Calu3 (cell line): ENCODE data around the gene F3. TPM values are rescaled to one million over a fixed set of nuclear protein-coding genes. Genes with fewer than 3 reads are reported as not detected.
"Not testable (repeated sequence)": the region's sequence is repeated elsewhere in the genome, so short reads cannot be mapped to it uniquely, and the experiment has no call there.

ENCODE experiments used
- BruUV-seq: library from RNA; stranded (reverse); fragments of 400-500 nt; replicated peaks from 2 replicates; lab custom pipeline; 2021; lab: Mats Ljungman, UMichigan
- CTCF ChIA-PET: fragments of 300-600 bp; sonication (Branson Sonifier 250); formaldehyde crosslinking; loops from one replicate; lab custom pipeline; 2022; ENCODE audit warnings: antibody characterized with exemption; lab: Charles Lee
- DNase-seq: peaks from one replicate; pipeline ENCODE4 v3.0.0; 2022
- H3K27ac Mint-ChIP-seq: one replicate; pipeline ENCODE4 v1.8.0; 2022; ENCODE audit warnings: mixed read lengths; ENCODE audit not compliant: unreplicated experiment
- H3K27me3 Mint-ChIP-seq: one replicate; pipeline ENCODE4 v1.8.0; 2022; ENCODE audit warnings: mixed read lengths; ENCODE audit not compliant: unreplicated experiment
- H3K36me3 Mint-ChIP-seq: one replicate; pipeline ENCODE4 v1.8.0; 2022; ENCODE audit warnings: mild to moderate bottlenecking, moderate library complexity, mixed read lengths; ENCODE audit not compliant: insufficient read depth, unreplicated experiment
- H3K4me1 Mint-ChIP-seq: one replicate; pipeline ENCODE4 v1.8.0; 2022; ENCODE audit warnings: mild to moderate bottlenecking, low read depth, mixed read lengths; ENCODE audit not compliant: unreplicated experiment
- H3K4me3 Mint-ChIP-seq: one replicate; pipeline ENCODE4 v1.8.0; 2022; ENCODE audit warnings: mild to moderate bottlenecking, low read depth, moderate library complexity, mixed read lengths; ENCODE audit not compliant: unreplicated experiment
- H3K9me3 Mint-ChIP-seq: one replicate; pipeline ENCODE4 v1.8.0; 2022; ENCODE audit warnings: low read depth, mixed read lengths; ENCODE audit not compliant: unreplicated experiment
- intact Hi-C: fragments of 100-400 bp; cut with micrococcal nuclease; formaldehyde crosslinking; loops from one replicate; pipeline ENCODE4 v1.10.0; 2022; ENCODE audit not compliant: unreplicated experiment
- total RNA-seq: library from RNA; stranded (reverse); gene quantifications from 2 replicates; pipeline ENCODE4 v1.2.3, GENCODE V29; 2022
- TF ChIP-seq, protein P1 (sequence below): fragments of 200-600 bp; IDR thresholded peaks from one replicate; pipeline ENCODE4 v1.8.0; 2022; ENCODE audit warnings: antibody characterized with exemption; ENCODE audit not compliant: unreplicated experiment

The F3 gene
- total RNA-seq, 1 experiment from 2014 or later = 344 TPM

DNA sequence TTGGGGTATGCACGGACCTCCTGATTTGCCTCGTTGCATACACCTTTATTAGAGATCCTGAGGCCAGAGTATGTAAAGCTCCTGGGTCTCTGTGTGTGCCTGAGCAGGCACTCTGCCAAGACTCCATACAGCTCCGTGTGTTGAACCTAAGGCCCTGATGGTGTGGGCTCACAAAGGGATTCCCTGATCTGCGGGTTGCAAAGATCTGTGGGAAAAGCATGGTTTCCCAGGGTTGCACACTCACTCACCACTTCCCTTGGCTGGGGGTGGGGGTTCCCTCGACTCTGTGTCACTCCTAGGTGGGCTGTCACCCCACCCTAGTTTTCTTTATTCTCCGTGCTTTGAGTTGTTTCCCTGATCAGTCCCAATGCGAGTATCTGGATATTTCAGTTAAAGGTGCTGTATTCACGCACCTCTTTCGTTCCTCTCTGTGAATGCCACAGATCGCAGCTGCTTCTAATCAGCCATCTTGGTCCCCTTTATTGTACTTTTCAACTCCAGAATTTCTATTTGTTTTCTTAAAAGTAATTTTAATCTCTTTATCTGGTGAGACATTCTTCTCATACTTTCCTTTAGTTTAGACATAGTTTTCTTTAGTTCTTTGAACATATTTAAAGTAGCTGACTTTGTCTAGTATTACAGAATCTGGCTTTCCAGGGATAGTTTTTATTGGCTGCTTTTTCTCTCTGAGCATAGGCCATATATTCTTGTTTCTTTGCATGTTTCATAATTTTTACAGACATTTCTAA lies 39.0 kb upstream of the F3 start:
- H3K27me3 Mint-ChIP-seq = no peaks in the 10 kb centered on the region
- no peak overlapping the region for H3K4me3 Mint-ChIP-seq
- intact Hi-C loops = no loop called here
- H3K36me3 Mint-ChIP-seq = no peaks in the 10 kb centered on the region
- peaks cover 18% of the 10 kb centered on the region for H3K9me3 Mint-ChIP-seq
- DNase-seq = no peak
- CTCF ChIA-PET = interaction anchor here (0.6 to 1.5 kb wide), 3 partner anchors 13 to 179 kb away, joined by 3 to 7 read pairs (median 4); no protein-coding TSS in a partner anchor
- peaks cover 37% of the 10 kb centered on the region for H3K4me1 Mint-ChIP-seq
- TF ChIP-seq, protein P1, sequence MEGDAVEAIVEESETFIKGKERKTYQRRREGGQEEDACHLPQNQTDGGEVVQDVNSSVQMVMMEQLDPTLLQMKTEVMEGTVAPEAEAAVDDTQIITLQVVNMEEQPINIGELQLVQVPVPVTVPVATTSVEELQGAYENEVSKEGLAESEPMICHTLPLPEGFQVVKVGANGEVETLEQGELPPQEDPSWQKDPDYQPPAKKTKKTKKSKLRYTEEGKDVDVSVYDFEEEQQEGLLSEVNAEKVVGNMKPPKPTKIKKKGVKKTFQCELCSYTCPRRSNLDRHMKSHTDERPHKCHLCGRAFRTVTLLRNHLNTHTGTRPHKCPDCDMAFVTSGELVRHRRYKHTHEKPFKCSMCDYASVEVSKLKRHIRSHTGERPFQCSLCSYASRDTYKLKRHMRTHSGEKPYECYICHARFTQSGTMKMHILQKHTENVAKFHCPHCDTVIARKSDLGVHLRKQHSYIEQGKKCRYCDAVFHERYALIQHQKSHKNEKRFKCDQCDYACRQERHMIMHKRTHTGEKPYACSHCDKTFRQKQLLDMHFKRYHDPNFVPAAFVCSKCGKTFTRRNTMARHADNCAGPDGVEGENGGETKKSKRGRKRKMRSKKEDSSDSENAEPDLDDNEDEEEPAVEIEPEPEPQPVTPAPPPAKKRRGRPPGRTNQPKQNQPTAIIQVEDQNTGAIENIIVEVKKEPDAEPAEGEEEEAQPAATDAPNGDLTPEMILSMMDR = no peak
- H3K27ac Mint-ChIP-seq = peak overlapping the region; percentile 60
- no TSS peak for BruUV-seq

DNA sequence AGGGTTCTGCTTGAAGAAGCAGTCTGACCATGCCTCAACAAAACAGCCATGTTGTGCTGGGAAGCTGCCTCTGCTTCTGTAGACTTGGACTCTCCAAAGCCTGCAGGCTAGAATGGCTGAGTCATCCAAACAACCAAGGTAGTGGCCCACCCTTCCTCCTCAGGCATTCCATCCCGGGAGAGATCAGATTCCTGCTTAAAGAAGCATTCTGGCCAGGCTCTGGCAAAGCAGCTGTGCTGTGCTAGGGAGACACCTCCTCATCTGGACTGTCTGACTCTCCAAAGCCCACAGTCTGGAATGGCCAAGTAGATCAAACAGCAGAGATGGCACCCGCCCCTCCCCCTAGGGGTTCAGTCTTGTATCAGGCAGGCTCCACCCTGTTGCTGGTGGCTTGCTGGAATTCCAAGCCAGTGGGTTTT lies 38.3 kb upstream of the F3 start:
- peaks cover 20% of the 10 kb centered on the region for H3K9me3 Mint-ChIP-seq
- no peaks in the 10 kb centered on the region for H3K36me3 Mint-ChIP-seq
- peak overlapping the region; percentile 28 for H3K27ac Mint-ChIP-seq
- peak; percentile 59 for DNase-seq
- H3K4me3 Mint-ChIP-seq = no peak overlapping the region
- no peaks in the 10 kb centered on the region for H3K27me3 Mint-ChIP-seq
- no TSS peak for BruUV-seq
- H3K4me1 Mint-ChIP-seq = peaks cover 37% of the 10 kb centered on the region
- intact Hi-C loops = no loop called here
- CTCF ChIA-PET = interaction anchor here (0.7 to 1.5 kb wide), 3 partner anchors 14 to 38 kb away, joined by 3 to 7 read pairs (median 4); partner anchors contain the start of gene F3
- TF ChIP-seq, protein P1 = no peak

DNA sequence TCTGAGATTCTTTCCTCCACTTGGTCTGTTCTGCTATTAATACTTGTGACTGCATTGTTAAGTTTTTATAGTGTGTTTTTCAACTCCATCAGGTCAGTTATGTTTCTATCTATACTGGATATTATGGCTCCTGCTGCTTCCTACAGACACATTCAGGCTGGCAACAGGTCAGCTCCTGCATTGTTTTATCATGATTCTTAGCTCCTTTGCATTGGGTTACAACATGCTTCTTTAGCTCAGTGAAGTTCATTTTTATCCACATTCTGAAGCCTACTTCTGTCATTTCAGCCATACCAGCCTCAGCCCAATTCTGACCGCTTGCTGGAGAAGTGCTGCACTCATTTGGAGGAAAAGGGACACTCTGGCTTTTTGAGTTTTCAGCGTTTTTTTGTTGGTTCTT lies 37.3 kb upstream of the F3 start:
- no peaks in the 10 kb centered on the region for H3K27me3 Mint-ChIP-seq
- no peak overlapping the region for H3K27ac Mint-ChIP-seq
- no peak overlapping the region for H3K4me3 Mint-ChIP-seq

DNA sequence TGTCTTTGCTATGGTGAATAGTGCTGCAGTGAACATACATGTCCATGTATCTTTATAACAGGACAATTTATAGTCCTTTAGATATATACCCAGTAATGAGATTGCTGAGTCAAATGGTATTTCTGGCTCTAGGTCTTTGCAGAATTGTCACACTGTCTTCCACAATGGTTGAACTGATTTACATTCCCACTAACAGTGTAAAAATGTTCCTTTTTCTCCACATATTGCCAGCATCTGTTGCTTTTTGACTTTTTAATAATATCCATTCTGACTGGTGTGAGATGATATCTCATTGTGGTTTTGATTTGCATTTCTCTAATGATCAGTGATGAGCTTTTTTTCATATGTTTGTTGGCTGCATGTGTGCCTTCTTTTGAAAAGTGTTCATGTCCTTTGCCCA lies 32.4 kb upstream of the F3 start:
- Mint-ChIP-seq H3K9me3 (peaks cover 24% of the 10 kb centered on the region), H3K4me1 (peaks cover 14% of the 10 kb centered on the region)
- H3K27ac Mint-ChIP-seq, BruUV-seq, H3K4me3 Mint-ChIP-seq, DNase-seq, intact Hi-C loops, H3K36me3 Mint-ChIP-seq, CTCF ChIA-PET, H3K27me3 Mint-ChIP-seq: not testable (repeated sequence)

More for the DNA sequence above, 37.3 kb upstream of the F3 start:
- peaks cover 37% of the 10 kb centered on the region for H3K4me1 Mint-ChIP-seq
- CTCF ChIA-PET = no interaction called here
- no TSS peak for BruUV-seq
- intact Hi-C loops = no loop called here
- no peak for DNase-seq
- H3K36me3 Mint-ChIP-seq = no peaks in the 10 kb centered on the region
- peaks cover 20% of the 10 kb centered on the region for H3K9me3 Mint-ChIP-seq
- TF ChIP-seq, protein P1 = no peak

DNA sequence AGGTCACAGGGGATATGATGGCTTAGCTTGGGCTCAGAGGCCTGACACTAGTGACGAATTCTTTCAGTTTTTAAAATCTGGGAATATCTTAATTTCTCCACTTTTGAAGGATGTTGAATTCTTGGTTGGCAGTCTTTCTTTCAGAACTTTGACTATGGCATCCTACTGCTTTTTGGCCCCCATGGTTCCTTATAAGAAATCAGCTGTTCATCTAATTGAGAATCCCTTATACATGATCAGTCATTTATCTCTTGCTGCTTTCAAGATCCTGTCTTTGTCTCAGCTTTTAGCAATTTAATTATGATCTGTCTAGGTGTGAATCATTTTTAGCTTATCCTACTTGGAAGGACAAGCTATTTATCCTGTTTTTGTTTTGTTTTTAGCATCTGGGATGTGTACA lies 31.2 kb upstream of the F3 start:
- DNase-seq = no peak
- CTCF ChIA-PET = no interaction called here
- H3K27ac Mint-ChIP-seq = no peak overlapping the region
- H3K4me3 Mint-ChIP-seq = no peak overlapping the region
- no TSS peak for BruUV-seq
- intact Hi-C loops = no loop called here
- TF ChIP-seq, protein P1 = no peak
- no peaks in the 10 kb centered on the region for H3K36me3 Mint-ChIP-seq
- H3K4me1 Mint-ChIP-seq = peaks cover 7% of the 10 kb centered on the region
- peaks cover 16% of the 10 kb centered on the region for H3K9me3 Mint-ChIP-seq
- H3K27me3 Mint-ChIP-seq = no peaks in the 10 kb centered on the region

DNA sequence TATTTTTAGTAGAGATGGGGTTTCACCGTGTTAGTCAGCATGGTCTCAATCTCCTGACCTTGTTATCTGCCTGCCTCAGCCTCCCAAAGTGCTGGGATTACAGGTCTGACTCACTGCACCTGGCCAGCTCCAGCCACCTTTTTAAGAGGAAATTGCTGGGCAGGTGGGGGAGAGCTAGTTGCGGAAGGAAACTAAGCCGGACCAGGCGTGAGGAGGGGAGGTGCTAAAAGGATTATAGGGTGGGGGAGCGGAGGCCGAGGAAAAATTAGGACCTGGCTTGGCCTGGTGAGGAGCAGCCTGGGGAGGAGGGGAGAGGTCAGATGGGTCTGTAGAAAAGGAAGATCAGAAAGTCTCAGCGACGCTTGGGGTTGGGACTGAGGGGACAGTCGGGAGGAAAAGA lies 29.4 kb upstream of the F3 start:
- H3K4me3 Mint-ChIP-seq, H3K36me3 Mint-ChIP-seq, BruUV-seq, H3K4me1 Mint-ChIP-seq, H3K27ac Mint-ChIP-seq, intact Hi-C loops, H3K9me3 Mint-ChIP-seq, H3K27me3 Mint-ChIP-seq: not testable (repeated sequence)
- CTCF ChIA-PET = interaction anchor here (0.8 kb wide), 1 partner anchor 10 kb away, joined by 3 read pairs; no protein-coding TSS in a partner anchor
- DNase-seq = peak; percentile 17

DNA sequence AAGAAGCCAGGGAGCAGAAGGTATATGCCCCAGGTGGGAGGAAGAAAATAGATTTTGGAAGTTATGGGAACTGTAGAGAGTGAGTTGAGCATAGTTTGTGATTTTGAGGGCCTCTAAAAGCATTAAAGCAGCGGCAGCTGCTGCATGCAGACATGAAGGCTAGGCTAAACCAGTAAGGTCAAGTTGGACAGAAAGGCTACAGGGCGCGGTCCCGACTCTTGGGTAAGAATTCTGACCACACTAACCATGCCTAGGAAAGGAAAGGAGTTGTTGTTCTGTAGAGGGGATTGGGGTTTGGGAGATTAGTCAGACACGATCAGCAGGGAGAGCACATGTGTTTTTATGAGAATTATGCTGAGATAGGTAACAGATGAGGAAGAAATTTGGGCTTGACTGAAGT lies 27.2 kb upstream of the F3 start:
- H3K27ac Mint-ChIP-seq, intact Hi-C loops, H3K36me3 Mint-ChIP-seq, DNase-seq, H3K4me3 Mint-ChIP-seq, CTCF ChIA-PET, H3K9me3 Mint-ChIP-seq, BruUV-seq, H3K27me3 Mint-ChIP-seq: not testable (repeated sequence)
- H3K4me1 Mint-ChIP-seq = peaks cover 13% of the 10 kb centered on the region
